GM10266 (cell line): ENCODE measurements around the gene LAMA2.

Source experiments
- DNase-seq: peaks from one replicate; pipeline ENCODE4 v3.0.0; 2012; ENCODE audit errors: extremely low spot score
- CTCF ChIP-seq: IDR thresholded peaks from 2 replicates; pipeline ENCODE4 v1.5.1; 2012; ENCODE audit warnings: mild to moderate bottlenecking, low read depth; ENCODE audit not compliant: control insufficient read depth, insufficient read depth; ENCODE audit errors: missing control alignments

The LAMA2 gene

GRCh38 chr6:129105035-129105434 lies 222.1 kb downstream of the LAMA2 start:
- no peak for TF ChIP-seq CTCF
- no peak for DNase-seq

GRCh38 chr6:129105793-129106192 lies 222.9 kb downstream of the LAMA2 start:
- DNase-seq, result no peak
- no peak for TF ChIP-seq CTCF

GRCh38 chr6:129108337-129108736 lies 225.4 kb downstream of the LAMA2 start:
- no peak for TF ChIP-seq CTCF
- DNase-seq, result no peak

GRCh38 chr6:129110690-129111343 lies 227.9 kb downstream of the LAMA2 start:
- no peak for DNase-seq
- TF ChIP-seq CTCF, result no peak

- no peak for DNase-seq
- no peak for TF ChIP-seq CTCF
These were observed 228.4 kb downstream of the LAMA2 start for GRCh38 chr6:129111346-129111745.

GRCh38 chr6:129111853-129112252 lies 228.9 kb downstream of the LAMA2 start:
- DNase-seq, result no peak
- no peak for TF ChIP-seq CTCF

GRCh38 chr6:129112591-129112990 lies 229.7 kb downstream of the LAMA2 start:
- TF ChIP-seq CTCF, result no peak
- DNase-seq, result no peak
